Caco-2 (cell line): ENCODE results near the gene NLRP3. TPM values are rescaled to one million over a fixed set of nuclear protein-coding genes. Genes with fewer than 3 reads are reported as not detected.
A peak's percentile ranks its signal among the peaks of the same experiment; 100 is the strongest.

ENCODE experiments used
- BruUV-seq: library from RNA; stranded (reverse); fragments of 400-500 nt; replicated peaks from 2 replicates; lab custom pipeline; 2021; lab: Mats Ljungman, UMichigan
- CTCF ChIA-PET: fragments of 300-600 bp; sonication (Branson Sonifier 250); formaldehyde crosslinking; loops from one replicate; lab custom pipeline; 2022; ENCODE audit warnings: antibody characterized with exemption; lab: Charles Lee
- POLR2A ChIA-PET: fragments of 300-600 bp; sonication (Branson Sonifier 250); formaldehyde crosslinking; loops from one replicate; lab custom pipeline; 2022; ENCODE audit warnings: antibody characterized with exemption; lab: Charles Lee
- DNase-seq, 2 experiments: peaks; one replicate each; pipeline versions ENCODE4 v3.0.0 to v3.0.0-alpha.2; 2020 to 2022
- H3K27me3 ChIP-seq: replicated peaks from 2 replicates; pipeline ENCODE4 v1.6.0; 2011; ENCODE audit warnings: low read length; ENCODE audit not compliant: control insufficient read depth, insufficient read depth
- H3K36me3 ChIP-seq: 2 replicates; pipeline ENCODE4 v1.5.1; 2011; ENCODE audit warnings: low read length; ENCODE audit not compliant: control insufficient read depth, insufficient read depth
- H3K4me1 ChIP-seq: fragments of 250-450 bp; sonication (Bioruptor Pico); 2 replicates; pipeline ENCODE4 v1.5.1; 2020; ENCODE audit warnings: mild to moderate bottlenecking
- H3K4me3 ChIP-seq: 2 replicates; pipeline ENCODE4 v1.5.1; 2011; ENCODE audit warnings: low read depth, mild to moderate bottlenecking, control low read depth, low read length
- H3K9me3 ChIP-seq: fragments of 250-450 bp; sonication (Bioruptor Pico); 2 replicates; pipeline ENCODE4 v1.5.1; 2020; ENCODE audit warnings: mild to moderate bottlenecking, moderate library complexity
- H3K27ac Mint-ChIP-seq: one replicate; pipeline ENCODE4 v1.8.0; 2022; ENCODE audit warnings: mixed read lengths; ENCODE audit not compliant: unreplicated experiment
- H3K27me3 Mint-ChIP-seq: one replicate; pipeline ENCODE4 v1.8.0; 2022; ENCODE audit warnings: mixed read lengths; ENCODE audit not compliant: insufficient read depth, unreplicated experiment
- H3K36me3 Mint-ChIP-seq: one replicate; pipeline ENCODE4 v1.8.0; 2022; ENCODE audit warnings: mild to moderate bottlenecking, mixed read lengths; ENCODE audit not compliant: insufficient read depth, unreplicated experiment
- H3K4me1 Mint-ChIP-seq: one replicate; pipeline ENCODE4 v1.8.0; 2022; ENCODE audit warnings: low read depth, mixed read lengths; ENCODE audit not compliant: unreplicated experiment
- H3K4me3 Mint-ChIP-seq: one replicate; pipeline ENCODE4 v1.8.0; 2022; ENCODE audit warnings: mild to moderate bottlenecking, moderate library complexity, mixed read lengths; ENCODE audit not compliant: unreplicated experiment
- H3K9me3 Mint-ChIP-seq: one replicate; pipeline ENCODE4 v1.8.0; 2022; ENCODE audit warnings: mixed read lengths; ENCODE audit not compliant: unreplicated experiment
- CTCF ChIP-seq, 2 experiments: fragments of 200-600 bp in 1 of 2; IDR thresholded peaks; 1 replicate in 1 of 2; 2 replicates in 1 of 2; pipeline versions ENCODE4 v1.5.1 to v1.8.0; 2011 to 2022; ENCODE audit warnings: antibody characterized with exemption in 1 of 2, control low read depth in 1 of 2, inconsistent platforms in 1 of 2, low read depth in 1 of 2, low read length in 1 of 2, mild to moderate bottlenecking in 1 of 2, moderate library complexity in 1 of 2; ENCODE audit not compliant: insufficient read depth in 1 of 2, severe bottlenecking in 1 of 2, unreplicated experiment in 1 of 2
- intact Hi-C: fragments of 100-400 bp; cut with micrococcal nuclease; formaldehyde crosslinking; loops from one replicate; pipeline ENCODE4 v1.10.0; 2022; ENCODE audit not compliant: unreplicated experiment
- total RNA-seq: library from RNA; stranded (reverse); gene quantifications from 2 replicates; pipeline ENCODE4 v1.2.3, GENCODE V29; 2022

NLRP3 gene
- total RNA-seq, 1 experiment from 2014 or later = not detected

- TF ChIP-seq CTCF (IDR thresholded peaks at IDR 0.05; ENCODE audit: insufficient read depth in 1 of 2, low read depth in 1 of 2, low read length in 1 of 2, severe bottlenecking in 1 of 2, unreplicated experiment in 1 of 2) = no peak
- no peaks in the 10 kb centered on the region for H3K9me3 ChIP-seq
- Mint-ChIP-seq H3K4me3 (no peak overlapping the region), H3K4me1 (no peaks in the 10 kb centered on the region), H3K27me3 (peaks cover 11% of the 10 kb centered on the region), H3K27ac (no peak overlapping the region), H3K36me3 (no peaks in the 10 kb centered on the region), H3K9me3 (no peaks in the 10 kb centered on the region)
- H3K36me3 ChIP-seq = no peaks in the 10 kb centered on the region
- no peaks in the 10 kb centered on the region for H3K4me1 ChIP-seq
- H3K27me3 ChIP-seq = no peaks in the 10 kb centered on the region
- DNase-seq = no peak
- intact Hi-C loops = no loop called here
- BruUV-seq = no TSS peak
- ChIA-PET CTCF (no interaction called here), POLR2A (no interaction called here)
- no peak overlapping the region for H3K4me3 ChIP-seq
These were observed 66.8 kb downstream of the NLRP3 start for GRCh38 chr1:247482747-247483146.

- BruUV-seq = no TSS peak
- Histone ChIP-seq H3K36me3 (no peaks in the 10 kb centered on the region), H3K27me3 (no peaks in the 10 kb centered on the region; the same call in 1 of the 2 replicates), H3K9me3 (no peaks in the 10 kb centered on the region), H3K4me3 (no peak overlapping the region), H3K4me1 (no peaks in the 10 kb centered on the region)
- H3K36me3 Mint-ChIP-seq = no peaks in the 10 kb centered on the region
- no peaks in the 10 kb centered on the region for H3K9me3 Mint-ChIP-seq
- H3K4me3 Mint-ChIP-seq = no peak overlapping the region
- no peak overlapping the region for H3K27ac Mint-ChIP-seq
- intact Hi-C loops = loop anchor here (1.0 kb wide), 2 partner anchors 97 to 115 kb away; no protein-coding TSS in a partner anchor
- peaks cover 18% of the 10 kb centered on the region for H3K27me3 Mint-ChIP-seq
- ChIA-PET CTCF (interaction anchor here (1.0 kb wide), 2 partner anchors 97 to 114 kb away, joined by 3 to 8 read pairs; no protein-coding TSS in a partner anchor), POLR2A (no interaction called here)
- H3K4me1 Mint-ChIP-seq = no peaks in the 10 kb centered on the region
- TF ChIP-seq CTCF (IDR thresholded peaks at IDR 0.05; ENCODE audit: insufficient read depth in 1 of 2, low read depth in 1 of 2, low read length in 1 of 2, severe bottlenecking in 1 of 2, unreplicated experiment in 1 of 2) = peak; percentile 37 to 40
- DNase-seq = peak in 1 of 2 experiments; percentile 35
These were observed 71.1 kb downstream of the NLRP3 start for GRCh38 chr1:247487057-247487456.

- no peak for DNase-seq
- ChIA-PET POLR2A (no interaction called here), CTCF (no interaction called here)
- no peak for TF ChIP-seq CTCF (IDR thresholded peaks at IDR 0.05; ENCODE audit: insufficient read depth in 1 of 2, low read depth in 1 of 2, low read length in 1 of 2, severe bottlenecking in 1 of 2, unreplicated experiment in 1 of 2)
- H3K9me3 Mint-ChIP-seq = no peaks in the 10 kb centered on the region
- Histone ChIP-seq H3K4me1 (no peaks in the 10 kb centered on the region), H3K36me3 (no peaks in the 10 kb centered on the region), H3K4me3 (no peak overlapping the region), H3K27me3 (no peaks in the 10 kb centered on the region; the same call in 1 of the 2 replicates), H3K9me3 (no peaks in the 10 kb centered on the region)
- no TSS peak for BruUV-seq
- no peaks in the 10 kb centered on the region for H3K36me3 Mint-ChIP-seq
- H3K27ac Mint-ChIP-seq = no peak overlapping the region
- H3K4me1 Mint-ChIP-seq = no peaks in the 10 kb centered on the region
- peaks cover 22% of the 10 kb centered on the region for H3K27me3 Mint-ChIP-seq
- no peak overlapping the region for H3K4me3 Mint-ChIP-seq
- intact Hi-C loops = no loop called here
These were observed 75.4 kb downstream of the NLRP3 start for GRCh38 chr1:247491328-247491727.
